Spinal cord (tissue), 10 donors: Measurements from ENCODE around the gene RHAG. TPM values are rescaled to one million over a fixed set of nuclear protein-coding genes. Genes with fewer than 3 reads are reported as not detected.
"Not testable (repeated sequence)": the region's sequence is repeated elsewhere in the genome, so short reads cannot be mapped to it uniquely, and the experiment has no call there.

ENCODE experiments used
- DNase-seq, 6 donors: peaks; one replicate each; pipeline versions ENCODE4 v3.0.0 to v3.0.0-alpha.2; 2013 to 2015; ENCODE audit warnings: low spot score in 6 of 6, low read depth in 4 of 6
- H3K27ac ChIP-seq: one replicate; pipeline ENCODE4 v1.5.1; 2013; ENCODE audit warnings: low read depth, low read length, control low read depth
- H3K27me3 ChIP-seq: one replicate; pipeline ENCODE4 v1.6.1; 2013; ENCODE audit warnings: low read length; ENCODE audit not compliant: control insufficient read depth, insufficient read depth
- H3K36me3 ChIP-seq: one replicate; pipeline ENCODE4 v1.6.1; 2013; ENCODE audit warnings: low read length; ENCODE audit not compliant: control insufficient read depth, insufficient read depth
- H3K4me1 ChIP-seq: one replicate; pipeline ENCODE4 v1.6.1; 2013; ENCODE audit warnings: low read length; ENCODE audit not compliant: control insufficient read depth, insufficient read depth
- H3K4me3 ChIP-seq: one replicate; pipeline ENCODE4 v1.5.1; 2013; ENCODE audit warnings: low read depth, low read length, control low read depth
- H3K9me3 ChIP-seq: one replicate; pipeline ENCODE4 v1.6.1; 2013; ENCODE audit warnings: low read length; ENCODE audit not compliant: control insufficient read depth, insufficient read depth
- WGBS: methylation state at CpG from one replicate; pipeline ENCODE4 v1.1.5; 2013; ENCODE audit warnings: missing lambda C conversion rate; ENCODE audit not compliant: insufficient coverage; 5-methylcytosine and 5-hydroxymethylcytosine counted together
- long read RNA-seq, 4 donors: transcript quantifications; one replicate each; lab custom pipeline, GENCODE V29; 2026
- polyA plus RNA-seq, 2 donors: library from polyadenylated mRNA; unstranded; fragments of 120-200 nt; gene quantifications; one replicate each; pipeline ENCODE4 v1.2.1, GENCODE V29; 2013; ENCODE audit not compliant: insufficient read length in 2 of 2
- total RNA-seq, 2 donors: library from RNA; depleted of rRNA in 1 of 2; stranded (reverse); fragments of 120-200 nt in 1 of 2; fragments of >200 nt in 1 of 2; gene quantifications; one replicate each; pipeline versions ENCODE4 v1.2.3 to v1.2.4, GENCODE V29; 2013 to 2014
- donor health status: healthy.

The RHAG gene
- total RNA-seq (10 to 100 TPM in 1 of 2 donors, 1 to 10 TPM in 1; 2.4 to 11.0 TPM), polyA plus RNA-seq (under 1 TPM; 0.27 to 0.53 TPM)
- long read RNA-seq, donor 1, result 0 reads
- long read RNA-seq, donor 2, partial matches to known transcripts, result 0 of 1 reads
- long read RNA-seq, donor 2, other reads (novel, unspliced or antisense), result 0 of 1 reads
- long read RNA-seq, donor 3, result 0 reads
- long read RNA-seq, donor 4, partial matches to known transcripts, result 0 of 1 reads
- long read RNA-seq, donor 4, other reads (novel, unspliced or antisense), result 0 of 1 reads

DNA sequence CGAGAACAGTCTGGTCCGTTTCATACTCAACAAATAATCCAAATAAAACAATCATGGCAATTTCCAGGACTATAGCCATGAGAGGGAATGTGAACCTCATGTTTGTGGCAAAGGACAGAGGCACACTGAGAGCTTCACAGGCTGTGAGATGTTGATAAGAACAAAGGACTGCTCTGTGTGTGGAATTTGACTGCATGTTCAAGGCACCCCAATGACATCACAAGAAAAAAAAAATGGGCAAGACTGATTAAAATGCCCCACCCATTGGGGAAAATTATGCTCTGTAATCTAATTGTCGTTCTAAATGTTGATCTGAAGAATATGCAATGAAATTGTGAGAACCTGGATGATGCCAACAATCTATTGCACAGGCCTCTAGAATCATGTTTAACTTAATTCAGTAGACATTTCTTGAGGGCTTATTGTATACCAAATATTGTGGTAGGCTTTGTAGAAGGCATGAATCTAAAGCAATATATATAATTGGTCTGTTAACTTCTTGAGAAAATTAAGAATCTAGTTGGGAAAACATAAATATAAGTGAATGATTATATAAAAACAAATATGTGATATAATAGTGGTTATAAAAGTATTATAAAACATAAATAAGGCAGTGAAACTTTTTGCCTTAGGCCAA, at the start of gene RHAG:
Gene RHAG (minus strand): TSS at position 127 of the 637 bp plus-strand sequence. CDS start 27 bp downstream, at position 100.
- no peak within 1 kb of the TSS for H3K27ac ChIP-seq
- H3K27me3 ChIP-seq, result no peaks in the 10 kb centered on the region
- WGBS, result no CpG with 5 or more reads among the region's 3 CpGs
- no peaks in the 10 kb centered on the region for H3K9me3 ChIP-seq
- no peak for DNase-seq
- H3K4me3 ChIP-seq, result no peak within 1 kb of the TSS
- H3K36me3 ChIP-seq, result no peaks in the 10 kb centered on the region
- H3K4me1 ChIP-seq, result no peaks in the 10 kb centered on the region

DNA sequence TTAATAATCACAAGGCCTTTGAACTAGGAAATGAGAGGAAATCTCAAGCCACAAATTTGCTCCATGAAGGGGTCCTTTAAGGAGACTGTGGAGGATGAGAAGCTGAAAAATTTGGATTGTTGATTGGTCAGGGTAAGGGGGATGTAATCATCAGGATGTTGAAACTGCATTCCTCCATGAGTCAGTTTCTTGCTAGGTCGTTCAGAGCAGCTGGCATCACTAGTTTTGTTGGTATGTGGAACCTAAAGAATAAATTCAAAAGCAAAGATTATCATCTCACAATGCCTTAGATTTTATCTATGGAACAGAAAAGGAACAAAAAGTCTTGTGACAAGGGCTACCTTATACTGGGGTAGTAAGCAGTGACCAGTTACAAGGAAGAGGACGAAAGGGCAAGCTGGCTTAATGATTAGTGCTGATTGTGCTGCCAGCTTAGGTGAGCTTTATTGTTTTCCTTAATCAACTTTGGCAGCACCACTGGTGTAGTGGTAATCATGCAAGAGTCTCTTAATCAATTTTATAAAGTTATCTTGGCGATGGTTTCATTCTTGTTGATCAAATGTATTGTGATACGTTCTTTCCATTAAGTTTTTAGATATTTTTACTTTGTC, 40.1 kb upstream of the RHAG start:
- Histone ChIP-seq H3K27me3 (no peaks in the 10 kb centered on the region), H3K4me1 (no peaks in the 10 kb centered on the region)
- WGBS, result 50% methylated on average over 1 of the region's 4 CpGs

DNA sequence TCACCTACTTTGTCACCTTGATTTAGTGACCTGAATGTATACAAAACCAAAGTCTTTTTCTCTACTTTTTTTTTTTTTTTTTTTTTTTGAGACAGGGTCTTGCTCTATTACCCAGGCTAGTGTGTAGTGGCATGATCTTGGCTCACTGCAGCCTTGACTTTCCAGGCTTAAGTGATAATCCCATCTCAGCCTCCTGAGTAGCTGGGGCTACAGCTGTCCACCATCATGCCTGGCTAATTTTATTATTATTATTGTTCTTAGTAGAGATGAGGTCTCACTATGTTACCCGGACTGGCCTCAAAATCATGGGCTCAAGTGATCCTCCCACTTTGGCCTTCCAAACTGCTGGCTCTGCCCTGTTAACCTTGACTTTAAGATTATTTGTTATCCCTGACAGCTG, 39.2 kb upstream of the RHAG start:
- Histone ChIP-seq H3K4me1 (no peaks in the 10 kb centered on the region), H3K27me3 (no peaks in the 10 kb centered on the region), H3K36me3 (no peaks in the 10 kb centered on the region), H3K27ac (no peak overlapping the region), H3K9me3 (no peaks in the 10 kb centered on the region), H3K4me3 (no peak overlapping the region)
- no peak for DNase-seq
- WGBS, result 67% methylated on average over 1 of the region's 1 CpG

More for the DNA sequence above, 40.1 kb upstream of the RHAG start:
- DNase-seq, result no peak
- H3K27ac ChIP-seq, result no peak overlapping the region
- H3K36me3 ChIP-seq, result no peaks in the 10 kb centered on the region
- H3K9me3 ChIP-seq, result no peaks in the 10 kb centered on the region
- H3K4me3 ChIP-seq, result no peak overlapping the region

DNA sequence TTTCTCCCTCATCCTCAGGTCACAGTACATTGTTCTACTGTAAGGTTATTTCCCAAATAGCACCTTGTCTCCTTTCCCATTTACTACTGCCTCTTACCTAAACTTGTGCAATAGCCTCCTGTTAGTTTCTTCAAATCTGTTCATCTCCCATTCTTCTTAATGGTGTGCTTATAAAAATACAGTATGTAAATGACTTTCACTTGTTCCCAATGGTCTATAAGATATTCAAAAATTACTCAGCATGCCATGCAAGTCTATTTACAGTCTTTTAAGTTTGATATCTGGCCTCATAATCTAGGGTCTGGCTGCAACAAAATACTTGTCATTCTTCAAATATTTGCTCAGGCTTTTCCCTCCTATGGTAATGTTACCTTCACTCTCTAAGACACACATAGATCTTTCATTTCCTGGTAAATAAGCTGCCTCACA, 31.5 kb upstream of the RHAG start:
- H3K4me3 ChIP-seq, result no peak overlapping the region
- no peak overlapping the region for H3K27ac ChIP-seq
- H3K36me3 ChIP-seq, result no peaks in the 10 kb centered on the region
- DNase-seq, result no peak
- H3K4me1 ChIP-seq, result no peaks in the 10 kb centered on the region
- no peaks in the 10 kb centered on the region for H3K9me3 ChIP-seq
- H3K27me3 ChIP-seq, result no peaks in the 10 kb centered on the region

DNA sequence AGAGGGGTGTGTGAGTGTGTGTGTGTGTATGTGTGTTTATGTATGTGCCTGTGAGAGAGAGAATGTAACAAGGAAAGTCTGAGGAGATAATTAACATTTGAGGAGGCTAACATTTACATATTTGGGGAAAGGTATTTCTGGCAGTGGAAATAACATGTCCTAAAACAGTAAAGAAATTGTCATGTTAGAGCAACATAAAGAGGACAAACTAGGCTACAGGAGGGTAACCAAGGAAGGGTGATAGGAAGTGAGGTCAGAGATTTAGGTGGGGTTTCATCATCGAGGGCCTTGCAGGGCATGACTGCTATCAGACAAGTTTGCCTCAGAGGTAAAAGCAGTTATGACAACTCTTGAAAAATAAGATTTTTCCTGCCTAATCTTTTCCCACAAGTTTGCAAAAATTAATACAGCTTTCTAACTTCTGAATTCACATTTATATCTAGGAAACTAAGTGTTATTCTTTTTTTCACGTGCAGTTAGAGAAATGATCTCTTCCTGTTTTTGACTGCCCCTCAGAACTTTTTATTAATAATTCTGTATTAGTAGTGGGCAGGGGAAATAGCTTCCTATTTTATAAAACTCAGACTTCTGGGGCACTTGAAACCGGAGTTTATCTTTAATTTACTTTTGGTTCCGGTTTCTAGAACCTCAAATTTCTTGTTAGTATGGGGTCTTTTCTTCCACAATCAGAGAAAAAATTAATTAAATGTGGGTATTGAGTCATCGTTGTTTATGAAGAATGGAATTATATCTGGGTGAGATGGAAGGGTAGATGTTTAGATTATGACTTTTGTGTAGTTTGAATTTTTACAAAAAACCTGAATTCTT, 30.5 kb upstream of the RHAG start:
- no peak overlapping the region for H3K27ac ChIP-seq
- H3K9me3 ChIP-seq, result no peaks in the 10 kb centered on the region
- no peak for DNase-seq
- no peak overlapping the region for H3K4me3 ChIP-seq
- WGBS, result no CpG with 5 or more reads among the region's 5 CpGs
- no peaks in the 10 kb centered on the region for H3K4me1 ChIP-seq
- H3K27me3 ChIP-seq, result no peaks in the 10 kb centered on the region
- H3K36me3 ChIP-seq, result no peaks in the 10 kb centered on the region

DNA sequence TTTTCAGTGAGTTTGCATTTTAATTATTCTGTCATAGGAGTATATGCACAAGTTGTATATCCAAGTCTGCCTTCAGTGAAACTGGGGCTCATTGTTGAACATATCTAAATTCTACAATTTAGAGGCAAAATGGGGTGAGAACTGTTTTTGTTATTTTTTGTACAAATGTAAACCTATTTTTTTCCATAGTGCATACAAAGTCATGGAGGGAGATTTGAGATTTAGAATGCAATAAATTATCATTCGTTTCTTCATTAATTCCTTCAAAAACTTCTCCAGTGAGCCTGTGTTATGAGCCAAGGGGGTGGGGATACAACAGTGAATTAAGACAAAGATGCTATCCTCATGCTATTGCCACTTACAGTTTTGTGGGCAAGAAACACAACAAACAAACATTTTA, 29.8 kb upstream of the RHAG start:
- H3K36me3 ChIP-seq, result no peaks in the 10 kb centered on the region
- no peak for DNase-seq

DNA sequence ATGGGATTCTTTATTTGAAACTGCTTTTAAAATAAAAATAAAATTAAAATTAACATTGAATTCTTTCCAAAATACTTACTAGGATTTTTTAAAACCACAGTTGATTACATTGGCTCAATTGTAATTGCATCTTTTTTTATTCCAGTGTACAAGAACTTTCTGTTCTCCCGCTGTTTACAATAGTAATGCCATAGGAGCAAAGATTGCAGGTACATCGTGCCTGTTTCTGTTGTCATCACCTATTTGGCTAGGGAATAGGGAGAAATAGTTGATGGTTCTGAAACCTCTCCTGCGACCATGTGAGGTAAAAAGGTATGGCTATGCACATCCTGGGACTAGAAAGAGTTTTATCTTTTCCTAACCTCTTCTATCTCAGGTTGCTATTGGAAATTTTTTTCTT, 28.2 kb upstream of the RHAG start:
- WGBS, result 100% methylated on average over 1 of the region's 3 CpGs
- DNase-seq, result no peak
- Histone ChIP-seq H3K9me3 (no peaks in the 10 kb centered on the region), H3K4me1 (no peaks in the 10 kb centered on the region), H3K4me3 (no peak overlapping the region), H3K27me3 (no peaks in the 10 kb centered on the region), H3K27ac (no peak overlapping the region), H3K36me3 (no peaks in the 10 kb centered on the region)

More for the DNA sequence above, 29.8 kb upstream of the RHAG start:
- H3K9me3 ChIP-seq, result no peaks in the 10 kb centered on the region
- no peaks in the 10 kb centered on the region for H3K27me3 ChIP-seq
- H3K4me1 ChIP-seq, result no peaks in the 10 kb centered on the region
- no peak overlapping the region for H3K4me3 ChIP-seq
- no peak overlapping the region for H3K27ac ChIP-seq
- no CpG with 5 or more reads among the region's 1 CpG for WGBS

DNA sequence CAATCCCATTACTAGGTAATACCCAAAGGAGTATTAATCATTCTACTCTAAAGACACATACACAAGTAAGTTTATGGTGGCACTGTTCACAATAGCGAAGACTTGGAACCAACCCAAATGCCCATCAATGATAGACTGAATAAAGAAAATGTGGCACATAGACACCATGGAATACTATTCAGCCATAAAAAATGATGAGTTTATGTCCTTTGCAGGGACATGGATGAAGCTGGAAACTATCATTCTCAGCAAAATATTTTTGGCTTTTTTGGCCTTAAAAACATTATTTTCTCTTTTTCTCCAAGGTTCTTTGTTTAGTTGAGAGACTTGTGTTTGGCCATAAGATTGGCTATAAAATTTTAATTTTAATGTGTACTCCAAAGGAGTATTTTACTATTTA, 27.4 kb upstream of the RHAG start:
- H3K4me3 ChIP-seq, H3K36me3 ChIP-seq, H3K4me1 ChIP-seq, H3K27ac ChIP-seq, H3K9me3 ChIP-seq, H3K27me3 ChIP-seq, DNase-seq: not testable (repeated sequence)
- no CpG with 5 or more reads among the region's 1 CpG for WGBS

DNA sequence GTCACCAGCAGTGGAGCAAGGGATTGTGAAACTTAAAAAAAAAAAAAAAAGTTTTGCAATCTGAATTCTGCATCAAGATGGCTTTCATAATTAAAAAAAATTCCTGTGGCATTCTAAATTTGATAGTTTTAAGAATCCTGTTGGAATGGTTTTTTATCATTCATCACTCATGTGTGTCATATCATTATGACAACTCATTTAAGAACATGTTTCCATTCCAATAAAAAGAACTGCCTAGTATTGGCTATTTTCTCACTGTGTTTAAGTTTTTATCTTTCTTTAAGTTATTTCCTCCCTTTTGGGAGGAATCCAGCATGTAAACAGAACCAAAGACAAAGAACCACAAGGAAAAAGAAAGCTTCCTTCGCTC, 26.2 kb upstream of the RHAG start:
- Histone ChIP-seq H3K27me3 (no peaks in the 10 kb centered on the region), H3K9me3 (no peaks in the 10 kb centered on the region), H3K36me3 (no peaks in the 10 kb centered on the region), H3K4me3 (no peak overlapping the region), H3K27ac (no peak overlapping the region), H3K4me1 (no peaks in the 10 kb centered on the region)
- peak in 1 of 6 donors; percentile 27 for DNase-seq
- WGBS, result no CpG with 5 or more reads among the region's 1 CpG
